Inflammatory macrophage treated with lipopolysaccharide for 1 hour (primary cell): ENCODE data around the gene TCIRG1.
"Not testable (repeated sequence)": the region's sequence is repeated elsewhere in the genome, so short reads cannot be mapped to it uniquely, and the experiment has no call there.

ENCODE experiments used
- DNase-seq, 2 donors: peaks; one replicate each; pipeline ENCODE4 v3.0.0-alpha.2; 2020 to 2022

TCIRG1 gene, protein sequence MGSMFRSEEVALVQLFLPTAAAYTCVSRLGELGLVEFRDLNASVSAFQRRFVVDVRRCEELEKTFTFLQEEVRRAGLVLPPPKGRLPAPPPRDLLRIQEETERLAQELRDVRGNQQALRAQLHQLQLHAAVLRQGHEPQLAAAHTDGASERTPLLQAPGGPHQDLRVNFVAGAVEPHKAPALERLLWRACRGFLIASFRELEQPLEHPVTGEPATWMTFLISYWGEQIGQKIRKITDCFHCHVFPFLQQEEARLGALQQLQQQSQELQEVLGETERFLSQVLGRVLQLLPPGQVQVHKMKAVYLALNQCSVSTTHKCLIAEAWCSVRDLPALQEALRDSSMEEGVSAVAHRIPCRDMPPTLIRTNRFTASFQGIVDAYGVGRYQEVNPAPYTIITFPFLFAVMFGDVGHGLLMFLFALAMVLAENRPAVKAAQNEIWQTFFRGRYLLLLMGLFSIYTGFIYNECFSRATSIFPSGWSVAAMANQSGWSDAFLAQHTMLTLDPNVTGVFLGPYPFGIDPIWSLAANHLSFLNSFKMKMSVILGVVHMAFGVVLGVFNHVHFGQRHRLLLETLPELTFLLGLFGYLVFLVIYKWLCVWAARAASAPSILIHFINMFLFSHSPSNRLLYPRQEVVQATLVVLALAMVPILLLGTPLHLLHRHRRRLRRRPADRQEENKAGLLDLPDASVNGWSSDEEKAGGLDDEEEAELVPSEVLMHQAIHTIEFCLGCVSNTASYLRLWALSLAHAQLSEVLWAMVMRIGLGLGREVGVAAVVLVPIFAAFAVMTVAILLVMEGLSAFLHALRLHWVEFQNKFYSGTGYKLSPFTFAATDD

DNA sequence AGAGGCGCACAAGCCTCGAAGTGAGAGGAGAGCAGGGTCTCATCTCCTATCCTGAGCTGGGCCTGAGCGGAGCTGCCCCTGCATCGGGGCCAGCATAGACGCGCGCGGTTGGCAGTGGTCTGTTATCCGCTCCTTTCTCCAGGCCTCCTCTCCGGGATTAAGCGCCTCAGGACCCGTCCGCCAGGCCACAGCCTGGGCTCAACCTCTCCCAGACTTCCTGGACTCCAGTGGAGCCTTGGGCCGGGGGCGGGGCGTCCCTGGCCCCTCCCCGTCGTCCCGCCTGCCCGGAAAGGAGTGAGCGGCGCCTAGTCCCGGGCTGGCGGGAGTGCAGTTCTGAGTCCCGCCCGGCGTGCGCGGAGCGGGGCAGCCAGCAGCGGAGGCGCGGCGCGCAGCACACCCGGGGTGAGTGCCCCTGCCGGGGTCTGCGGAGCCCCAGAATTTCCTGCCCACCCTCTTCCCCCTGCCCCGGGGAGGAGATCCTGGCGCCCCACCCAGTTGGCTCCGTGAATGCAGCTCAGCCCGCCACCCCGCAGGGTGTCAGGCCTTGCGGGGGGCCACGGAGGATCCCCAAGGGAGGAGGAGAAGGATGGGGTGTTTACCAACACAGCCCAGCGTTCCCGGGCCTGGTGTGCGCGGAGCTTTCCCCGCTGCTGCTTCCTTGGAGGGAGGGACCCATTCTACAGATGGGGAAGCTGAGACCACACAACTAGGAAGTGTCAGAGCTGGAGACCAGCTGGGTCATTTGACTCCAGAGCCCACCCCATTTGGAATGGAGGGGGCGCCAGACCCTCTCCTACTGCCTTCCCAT lies at the start of gene TCIRG1:
TSS of gene TCIRG1 (plus strand) at position 308 of the 808 bp plus-strand sequence. CDS start 2,247 bp downstream, outside the sequence.
- DNase-seq: peak; percentile 85 to 87

DNA sequence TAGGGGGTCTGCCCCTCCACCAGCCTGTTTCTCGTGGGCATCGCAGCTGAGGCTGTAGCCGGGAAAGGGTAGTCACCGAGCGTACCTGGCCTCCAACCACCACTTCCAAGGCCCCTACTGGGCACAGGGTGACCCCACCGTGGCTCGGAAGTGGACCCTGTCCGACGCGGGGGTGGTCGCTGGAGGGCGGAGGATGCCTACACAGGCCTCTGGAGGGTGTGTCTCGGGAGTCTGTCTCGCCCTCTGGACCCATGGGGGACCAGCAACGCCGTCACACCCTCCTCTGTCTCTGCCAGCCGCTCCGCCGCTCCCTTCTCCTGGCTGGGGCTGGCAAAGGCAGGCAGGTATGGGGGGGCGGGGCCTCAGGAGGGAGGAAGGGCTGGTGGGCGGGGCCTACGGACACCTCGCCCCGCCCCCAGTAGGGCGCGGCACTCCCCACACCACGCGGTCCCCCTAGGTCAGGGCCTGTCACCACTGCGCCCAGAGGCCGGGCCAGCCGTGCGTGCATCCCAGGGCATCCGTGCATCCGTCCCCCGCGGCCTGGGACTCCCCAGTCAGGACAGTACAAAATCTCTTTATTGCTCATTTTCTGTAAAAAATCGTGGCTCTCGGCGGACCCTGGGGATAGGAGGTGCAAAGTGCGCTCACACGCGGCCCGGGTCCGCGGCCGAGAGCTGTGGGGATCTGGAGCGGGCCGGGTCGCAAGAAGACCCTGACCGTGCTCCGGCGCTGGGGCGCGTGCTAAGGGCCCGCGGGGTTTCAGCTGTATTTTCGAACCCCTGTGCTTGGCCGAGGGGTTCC lies 48.1 kb upstream of the TCIRG1 start:
- not testable (repeated sequence) for DNase-seq

DNA sequence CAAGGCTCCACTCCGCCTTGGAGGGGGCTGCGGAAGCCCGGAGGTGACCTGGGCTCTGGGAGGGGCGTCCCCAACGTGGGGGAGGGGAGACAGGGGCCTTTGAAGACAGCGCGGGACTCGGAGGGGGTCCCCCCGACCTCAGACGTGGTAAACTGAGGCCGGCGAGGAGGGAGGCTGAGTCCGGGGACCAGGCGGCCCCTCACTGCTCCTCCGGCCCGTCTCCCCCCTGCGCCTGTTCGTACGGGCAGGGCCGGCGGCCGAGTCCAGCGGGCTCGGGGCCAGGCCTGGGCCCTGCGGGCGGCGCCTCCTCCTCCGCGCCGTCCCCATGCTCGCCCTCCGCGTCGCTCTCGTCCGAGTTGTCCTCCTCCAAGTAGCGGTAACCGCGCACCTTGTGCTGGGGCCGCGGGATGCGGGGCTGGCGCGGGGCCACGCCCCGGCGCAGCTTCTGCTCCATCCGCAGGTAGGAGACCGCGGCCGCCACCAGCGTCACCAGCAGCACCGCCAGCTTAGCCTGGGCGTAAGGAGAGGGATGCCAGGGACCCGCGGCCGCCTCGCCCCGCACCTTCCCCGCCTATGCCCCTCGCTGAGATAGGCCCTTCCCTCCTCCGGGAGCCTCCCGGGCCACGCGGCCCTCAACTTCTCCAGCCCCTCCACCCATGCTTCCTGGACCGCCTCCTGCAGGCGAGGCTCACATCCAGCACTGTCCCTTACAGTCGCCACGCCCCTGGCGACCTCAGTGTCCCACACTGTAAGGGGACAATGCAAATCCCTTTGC lies 47.3 kb upstream of the TCIRG1 start:
- DNase-seq: not testable (repeated sequence)

DNA sequence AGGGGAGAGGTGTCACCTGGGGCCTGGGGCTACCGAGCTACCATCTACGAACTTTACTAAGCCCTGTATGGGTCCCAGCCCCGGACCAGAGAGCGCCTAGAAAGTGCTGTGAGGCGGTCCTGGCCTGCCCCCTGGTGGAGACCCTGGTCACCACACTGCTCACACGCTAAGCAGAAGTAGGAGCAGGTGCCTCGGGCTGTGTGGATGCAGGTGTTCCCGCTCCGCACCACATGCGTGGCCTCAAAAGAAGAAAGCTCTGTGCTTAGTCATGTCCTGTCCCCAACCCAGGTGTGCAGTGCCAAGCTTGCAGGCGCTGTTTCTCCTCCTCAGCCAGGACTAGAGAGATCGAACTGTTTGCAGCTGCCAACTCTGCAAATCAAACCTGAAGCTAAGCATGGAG lies 45.0 kb upstream of the TCIRG1 start:
- not testable (repeated sequence) for DNase-seq

DNA sequence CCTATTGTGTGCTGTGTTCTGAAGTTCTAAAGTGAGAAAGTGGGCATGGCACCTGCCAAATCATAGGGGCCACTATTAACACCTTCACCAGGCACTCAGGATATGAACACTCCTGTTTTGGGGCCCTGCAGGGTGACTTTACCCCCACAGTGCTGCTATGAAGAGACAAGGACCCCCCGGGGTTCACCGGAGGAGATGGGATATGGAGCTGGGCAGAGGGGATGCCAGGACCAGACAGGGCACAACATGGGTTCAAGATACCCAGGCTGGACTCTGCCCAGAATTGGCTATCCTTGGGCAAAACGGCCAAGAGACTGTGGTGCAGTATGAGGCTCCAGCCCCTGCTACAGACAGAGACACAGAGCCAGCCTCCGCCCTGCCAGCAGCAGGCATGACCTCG lies 44.4 kb upstream of the TCIRG1 start:
- DNase-seq: not testable (repeated sequence)

DNA sequence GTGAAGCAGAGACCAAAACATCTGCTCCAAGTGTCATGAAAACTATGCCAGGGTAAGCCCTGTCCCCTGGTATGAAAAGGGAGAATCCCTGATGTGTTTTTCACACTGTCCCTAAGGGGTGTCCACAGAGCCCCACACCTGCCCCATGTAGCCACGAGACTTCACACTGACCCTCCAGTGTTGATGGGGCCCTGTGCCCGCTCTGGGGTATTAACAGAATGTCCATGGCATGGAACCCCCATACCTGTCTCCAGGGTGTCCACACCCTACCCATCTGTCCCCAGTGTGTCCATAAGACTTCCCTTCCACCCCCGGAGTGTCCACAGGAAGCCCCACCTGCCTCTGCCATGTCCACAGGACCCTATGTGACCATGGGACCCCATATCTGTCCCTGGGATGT lies 43.7 kb upstream of the TCIRG1 start:
- not testable (repeated sequence) for DNase-seq

DNA sequence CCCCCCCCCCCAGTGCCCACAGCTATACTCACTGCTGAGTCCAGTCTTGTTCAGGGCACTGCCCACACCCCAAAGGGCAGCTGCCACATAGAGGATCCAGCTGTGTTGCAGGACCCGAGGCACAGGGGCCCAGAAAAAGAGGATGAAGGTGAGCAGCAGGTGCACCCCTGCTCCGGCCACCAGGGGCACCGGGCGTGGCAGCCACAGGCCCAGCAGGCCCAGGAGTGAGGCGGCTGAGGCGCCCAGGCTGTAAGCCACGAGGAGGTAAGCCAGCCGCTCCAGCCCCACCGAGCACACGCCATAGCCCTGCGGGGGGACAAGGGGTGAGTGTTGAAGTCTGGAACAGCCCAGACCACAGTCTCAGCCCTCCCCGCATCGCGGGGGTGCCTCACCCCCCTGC lies 43.2 kb upstream of the TCIRG1 start:
- not testable (repeated sequence) for DNase-seq

DNA sequence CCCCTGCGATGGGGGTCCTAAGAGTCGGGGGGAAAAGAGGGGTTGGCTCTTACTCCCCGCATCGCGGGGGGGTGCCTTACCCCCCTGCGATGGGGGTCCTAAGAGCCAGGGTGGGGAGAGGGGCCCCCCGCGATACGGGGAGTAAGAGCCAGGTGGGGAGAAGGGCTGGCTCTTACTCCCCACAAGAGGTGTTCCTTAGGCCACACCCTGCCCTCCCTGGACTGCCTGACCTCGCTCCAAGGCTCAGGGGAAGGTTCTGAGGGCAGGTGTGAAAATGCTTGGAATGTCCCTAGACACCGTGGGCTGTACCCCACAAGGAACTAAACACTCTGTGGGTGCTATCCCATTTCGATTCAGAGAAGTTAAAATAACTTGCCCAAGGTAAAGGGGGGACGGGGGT lies 42.8 kb upstream of the TCIRG1 start:
- no peak for DNase-seq

DNA sequence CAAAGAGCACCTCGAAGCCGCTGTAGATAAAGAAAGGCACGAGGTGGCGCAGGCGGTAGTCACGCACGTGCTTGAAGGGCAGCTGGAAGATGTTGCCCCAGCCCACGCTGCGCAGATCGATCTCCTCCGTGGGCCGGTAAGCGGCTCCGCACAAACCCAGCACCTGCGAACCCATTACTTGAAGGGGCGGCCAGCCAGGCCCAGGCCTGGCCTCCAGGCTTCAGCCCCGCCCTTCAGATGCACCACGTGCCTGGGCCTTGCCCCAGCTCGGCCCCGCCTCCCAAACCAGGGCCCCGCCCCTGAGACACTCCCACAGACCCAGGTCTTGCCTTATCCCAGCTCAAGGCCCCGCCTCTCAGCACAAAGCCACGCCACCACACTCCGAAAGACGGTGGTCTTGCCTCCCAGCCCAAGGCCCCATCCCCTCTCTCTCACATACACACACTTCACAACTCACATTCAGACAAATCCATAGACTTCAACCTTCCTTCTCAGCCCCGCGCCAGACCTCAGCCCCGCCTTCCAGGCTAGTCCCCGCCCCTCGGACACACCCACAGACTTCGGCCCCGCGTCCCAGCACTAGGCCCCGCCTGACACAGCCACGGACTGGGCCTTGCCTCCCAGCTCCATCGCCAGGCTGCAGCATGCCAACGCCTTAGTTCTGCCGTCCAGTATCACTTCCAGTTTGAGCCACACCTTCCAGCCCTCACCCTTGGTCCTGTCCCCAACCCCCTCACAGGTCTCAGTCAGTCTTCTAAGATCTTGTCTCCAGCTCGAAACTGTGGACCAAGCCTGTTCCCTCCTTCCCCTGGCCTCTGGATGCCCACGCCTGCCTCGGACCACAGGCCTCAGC lies 42.0 kb upstream of the TCIRG1 start:
- DNase-seq: peak; percentile 78 to 94

DNA sequence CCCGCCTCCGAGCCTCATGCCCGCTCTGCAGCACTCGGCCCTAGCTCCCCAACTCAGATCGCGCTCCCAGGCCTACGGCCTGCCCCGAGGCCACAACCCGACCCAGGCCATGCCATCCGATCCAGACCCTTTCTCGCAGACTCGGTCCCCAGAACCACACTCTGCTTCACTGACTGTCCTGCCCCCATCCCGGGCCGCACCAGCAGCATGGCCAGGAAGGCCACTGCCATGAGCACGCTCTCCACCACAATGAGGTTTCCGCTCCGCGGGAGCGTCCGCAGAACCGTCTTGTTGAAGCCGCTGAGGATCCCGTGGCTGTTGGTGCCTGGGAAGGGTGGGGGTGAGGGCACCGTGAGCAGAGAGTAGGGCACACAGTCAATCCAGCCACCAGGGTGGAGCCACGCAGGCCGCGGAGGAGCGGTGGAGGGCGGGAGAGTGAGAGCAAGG lies 41.3 kb upstream of the TCIRG1 start:
- DNase-seq: no peak

DNA sequence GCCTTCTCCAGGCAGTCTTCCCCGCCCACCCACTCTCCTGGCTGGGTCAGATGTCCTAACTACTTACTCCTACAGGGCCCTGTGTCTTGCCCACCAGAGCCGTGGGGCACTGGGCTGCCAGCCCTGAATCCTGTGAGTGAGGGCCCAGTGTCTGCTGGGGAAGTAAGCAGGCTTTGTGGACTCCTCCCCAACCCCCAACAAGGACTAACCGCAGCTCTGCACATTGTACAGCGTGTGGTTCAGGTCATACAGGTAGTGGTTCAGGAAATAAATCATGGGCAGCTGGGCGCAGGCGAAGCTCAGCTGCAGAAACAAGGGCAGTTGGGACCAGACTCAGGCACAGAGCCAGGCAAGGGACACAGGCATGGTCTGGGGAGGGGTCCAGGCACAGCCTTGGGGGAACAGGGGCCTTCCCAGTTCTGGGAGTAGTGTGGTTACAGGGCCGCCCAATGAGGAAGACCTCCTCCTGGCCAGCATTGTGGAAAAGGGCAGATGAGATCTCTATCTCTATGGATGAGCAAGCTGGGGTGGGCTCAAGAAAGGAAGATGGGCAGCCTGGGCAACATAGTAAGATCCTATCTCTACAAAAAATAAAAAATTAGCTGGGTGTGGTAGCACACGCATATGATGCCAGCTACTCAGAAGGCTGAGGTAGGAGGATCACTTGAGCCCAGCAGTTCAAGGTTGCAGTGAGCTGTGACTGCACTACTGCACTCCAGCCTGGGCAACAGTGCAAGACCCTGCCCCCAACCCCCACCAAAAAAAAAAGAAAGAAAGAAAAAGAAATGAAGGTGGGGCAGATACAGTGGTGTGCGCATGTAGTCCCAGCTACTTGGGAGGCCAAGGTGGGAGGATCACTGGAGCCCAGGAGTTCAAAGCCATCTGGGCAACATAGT lies 40.4 kb upstream of the TCIRG1 start:
- no peak for DNase-seq

DNA sequence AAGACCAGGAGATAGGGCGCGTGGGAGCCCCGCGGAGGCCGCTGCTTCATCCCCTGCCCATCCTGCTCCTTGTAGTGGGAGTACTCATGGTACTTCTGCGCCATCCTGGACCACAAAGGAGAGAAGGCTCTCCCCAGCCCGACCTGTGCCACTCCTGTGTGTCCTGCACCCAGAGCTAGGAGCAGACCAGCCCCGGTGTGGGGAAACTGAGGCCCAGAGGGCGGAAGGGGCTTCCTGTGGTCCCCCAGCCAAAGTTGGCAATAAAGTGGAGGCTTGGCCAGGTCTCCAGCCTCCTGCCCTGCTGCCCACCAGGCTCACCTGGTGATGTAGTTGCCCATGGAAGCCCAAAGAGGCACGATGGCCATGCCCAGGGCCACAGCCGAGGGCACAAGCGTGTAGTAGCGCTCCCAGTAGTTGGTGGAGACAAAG lies 39.6 kb upstream of the TCIRG1 start:
- DNase-seq: no peak

DNA sequence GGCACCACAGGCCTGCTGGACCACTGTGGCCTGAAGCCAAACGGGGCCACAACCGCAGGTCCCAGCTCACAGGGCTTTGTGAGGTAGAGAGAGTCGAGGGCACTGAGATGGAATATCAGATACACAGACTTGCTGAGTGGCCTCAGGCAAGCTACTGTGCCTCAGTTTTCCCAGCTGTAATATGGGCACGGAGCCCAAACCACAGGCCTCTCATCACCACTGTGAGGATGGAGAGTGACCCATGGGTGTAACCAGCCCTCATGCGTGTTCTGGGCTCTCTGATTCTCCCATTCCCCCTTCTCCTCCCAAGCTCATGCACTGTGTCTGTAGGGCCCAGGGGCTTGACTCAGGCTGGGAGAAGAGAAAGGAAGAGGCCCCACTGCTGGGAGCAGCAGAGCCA lies 39.1 kb upstream of the TCIRG1 start:
- DNase-seq: no peak

DNA sequence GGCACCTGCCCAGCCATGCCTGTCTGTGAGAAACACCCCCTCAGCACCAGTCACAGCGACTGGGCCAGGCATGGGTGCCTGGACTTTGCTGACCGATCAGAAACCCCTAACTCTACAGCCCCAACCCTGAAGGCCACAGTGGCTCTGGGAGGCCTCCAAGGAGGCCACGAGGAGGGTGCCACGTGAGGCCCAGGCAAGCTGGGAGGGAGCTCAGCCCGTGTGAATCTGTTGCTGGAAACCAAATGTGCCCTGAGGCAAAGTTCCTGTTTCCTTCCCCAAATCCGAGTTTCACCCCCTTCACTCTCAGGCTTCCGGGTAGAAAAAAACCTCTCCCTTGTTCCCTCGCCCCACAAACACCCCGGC lies 36.3 kb upstream of the TCIRG1 start:
- peak in 1 of 2 donors; percentile 35 for DNase-seq

DNA sequence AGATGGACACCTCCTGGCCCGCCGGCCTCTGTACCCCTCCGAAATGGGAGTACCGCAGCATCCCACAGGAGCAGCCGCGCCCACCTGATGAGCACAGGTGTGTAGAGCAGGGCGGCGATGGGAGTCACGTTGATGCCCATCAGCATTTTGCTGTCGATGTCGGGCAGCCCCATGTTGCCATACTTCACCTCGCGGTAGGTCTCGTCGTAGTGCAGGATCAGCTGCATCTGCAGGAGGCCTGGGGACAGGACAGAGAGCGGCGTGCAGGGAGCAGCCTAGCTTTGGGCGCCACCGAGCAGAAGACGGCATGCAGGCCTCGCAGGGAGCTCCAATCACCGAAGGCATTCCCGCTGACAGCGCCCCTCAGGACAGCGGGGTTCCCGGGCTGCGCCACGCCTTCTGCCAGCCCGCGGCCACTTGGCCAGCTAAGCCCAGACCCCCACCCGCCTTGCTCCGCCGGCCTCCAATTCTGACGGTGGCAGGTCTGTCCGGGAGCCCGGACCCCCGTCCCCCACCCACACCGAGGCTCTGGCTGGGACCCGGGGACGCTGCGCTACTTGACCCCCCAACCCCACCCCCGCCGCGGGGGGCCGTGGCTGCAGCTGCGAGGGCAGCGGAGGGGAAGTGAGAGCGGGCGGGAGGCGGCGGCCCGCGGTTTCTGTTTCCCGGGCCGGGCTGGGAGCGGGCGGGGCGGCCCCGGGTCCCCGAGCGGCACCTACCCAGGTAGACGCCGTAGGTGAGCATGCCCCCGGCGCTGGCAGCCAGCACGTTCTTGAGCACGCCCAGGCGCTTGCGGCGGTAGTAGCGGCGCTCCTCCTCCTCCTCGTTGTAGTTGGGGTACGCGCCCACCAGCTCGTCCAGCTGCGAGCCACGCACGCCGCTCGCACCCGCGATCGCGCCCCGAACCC lies 35.6 kb upstream of the TCIRG1 start:
- DNase-seq: peak in 1 of 2 donors; percentile 52

DNA sequence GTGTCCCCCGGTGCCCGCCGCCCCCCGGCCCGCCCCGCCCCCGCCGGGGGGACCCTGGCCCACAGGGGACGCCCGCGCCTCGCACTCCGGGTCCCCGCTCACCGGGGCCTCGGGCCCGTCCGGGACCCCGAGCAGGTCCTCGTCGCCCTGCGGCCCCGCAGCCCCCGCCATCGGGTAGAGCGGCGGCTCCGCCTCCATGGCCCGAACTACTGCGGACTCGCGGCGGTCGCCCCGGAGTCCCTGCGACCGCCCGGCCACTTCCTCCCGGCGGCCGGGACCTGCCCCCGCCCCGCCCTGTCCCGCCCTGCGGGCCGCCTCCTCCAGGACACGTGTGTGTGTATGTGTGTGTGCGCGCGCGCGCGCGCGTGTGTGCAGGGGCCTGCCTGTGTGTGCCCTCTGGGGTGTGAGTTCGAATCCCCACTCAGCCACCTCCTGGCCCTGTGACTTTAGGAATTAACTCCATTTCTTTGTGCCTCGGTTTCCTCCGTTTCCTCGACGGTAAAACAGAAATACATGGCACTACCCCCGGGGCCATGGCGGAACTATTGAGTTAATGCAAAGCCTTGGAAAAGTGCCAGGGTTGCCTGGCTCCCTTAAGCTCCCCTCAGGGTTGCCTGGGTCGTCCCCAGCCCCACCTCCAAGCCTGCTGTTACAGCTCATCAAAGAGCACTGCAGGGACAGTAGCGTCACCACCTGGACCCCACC lies 34.8 kb upstream of the TCIRG1 start, which contains the start of gene UNC93B1:
TSS of gene UNC93B1 (minus strand) at position 252 of the 705 bp plus-strand sequence. CDS start at position 198, 54 bp downstream.
- peak; percentile 87 to 90 for DNase-seq
